K562 (cell line): Measurements from ENCODE around the gene ZNF574. TPM values are rescaled to one million over a fixed set of nuclear protein-coding genes. Genes with fewer than 3 reads are reported as not detected.
A peak's percentile ranks its signal among the peaks of the same experiment; 100 is the strongest.

Experiments used
- ATAC-seq: fragments of 200-7000 bp; cut with Tn5 transposase; 3 replicates; pipeline ENCODE4 v1.9.1; 2020; ENCODE audit warnings: moderate library complexity
- BruUV-seq: library from RNA; stranded (reverse); fragments of 400-500 nt; replicated peaks from 2 replicates; lab custom pipeline; 2021; lab: Mats Ljungman, UMichigan
- CTCF ChIA-PET: fragments of 300-600 bp; formaldehyde crosslinking; extraction: SDS; loops from one replicate; lab custom pipeline; 2021; ENCODE audit warnings: low intra/inter-chr PET ratio; lab: Yijun Ruan, JAX
- POLR2A ChIA-PET: fragments of 300-600, 350-650 bp; sonication (Branson Sonifier 250); formaldehyde crosslinking; extraction: SDS; loops from one replicate; lab custom pipeline; 2021; ENCODE audit warnings: antibody characterized with exemption, inconsistent platforms; lab: Yijun Ruan, JAX
- DNase-seq, 4 experiments: peaks; one replicate each; pipeline versions ENCODE4 v3.0.0 to v3.0.0-alpha.2; 2011 to 2018; ENCODE audit warnings: low spot score in 3 of 4, mixed read lengths in 3 of 4; ENCODE audit errors: extremely low read depth in 1 of 4
- FAIRE-seq: peaks from 2 replicates; lab custom pipeline; 2011; peaks lifted over from hg19 to GRCh38; lab: Jason Lieb, UNC
- H2AFZ ChIP-seq: 2 replicates; pipeline ENCODE4 v1.6.0; 2011; ENCODE audit warnings: low read depth, low read length, control low read depth, inconsistent platforms
- H3K27ac ChIP-seq: fragments of 200-600 bp; 3 replicates; pipeline ENCODE4 v1.8.0; 2011; ENCODE audit warnings: low read depth, mild to moderate bottlenecking, control low read depth, inconsistent platforms, low read length, moderate library complexity, mixed read lengths; ENCODE audit errors: extremely low read depth
- H3K27me3 ChIP-seq, 2 experiments: fragments of 300-600 bp in 1 of 2; 2 replicates in 1 of 2; 3 replicates in 1 of 2; pipeline versions ENCODE4 v1.6.0 to v1.8.0; 2011; ENCODE audit warnings: inconsistent platforms in 2 of 2, low read length in 2 of 2, mild to moderate bottlenecking in 1 of 2, mixed read lengths in 1 of 2, moderate library complexity in 1 of 2; ENCODE audit not compliant: control insufficient read depth in 2 of 2, insufficient read depth in 2 of 2
- H3K36me3 ChIP-seq: fragments of 300-600 bp; 3 replicates; pipeline ENCODE4 v1.8.0; 2011; ENCODE audit warnings: mild to moderate bottlenecking, low read length, inconsistent platforms; ENCODE audit not compliant: control insufficient read depth, insufficient read depth
- H3K4me1 ChIP-seq, 2 experiments: fragments of 200-600 bp in 1 of 2; replicated peaks in 1 of 2; 2 replicates in 1 of 2; 3 replicates in 1 of 2; pipeline versions ENCODE4 v1.5.1 to v1.8.0; 2011; ENCODE audit warnings: inconsistent platforms in 2 of 2, low read length in 2 of 2, mild to moderate bottlenecking in 1 of 2, mixed read lengths in 1 of 2, moderate library complexity in 1 of 2; ENCODE audit not compliant: control insufficient read depth in 2 of 2, insufficient read depth in 2 of 2
- H3K4me2 ChIP-seq: 2 replicates; pipeline ENCODE4 v1.6.1; 2011; ENCODE audit warnings: low read length, control low read depth, inconsistent platforms, mixed read lengths; ENCODE audit not compliant: insufficient read depth
- H3K4me3 ChIP-seq: fragments of 200-600 bp; sonication (generic), shearing (Covaris generic); 2 replicates; pipeline ENCODE4 v1.5.1; 2016; ENCODE audit warnings: control low read depth, inconsistent platforms
- H3K79me2 ChIP-seq: fragments of 200-600 bp; 3 replicates; pipeline ENCODE4 v1.8.0; 2011; ENCODE audit warnings: low read length, inconsistent platforms; ENCODE audit not compliant: control insufficient read depth, insufficient read depth
- H3K9ac ChIP-seq, 2 experiments: 2 replicates each; pipeline versions ENCODE4 v1.6.0 to v1.6.1; 2011; ENCODE audit warnings: low read depth in 2 of 2, low read length in 2 of 2, control low read depth in 1 of 2, inconsistent platforms in 1 of 2, mild to moderate bottlenecking in 1 of 2, mixed read lengths in 1 of 2; ENCODE audit not compliant: insufficient read depth in 1 of 2
- H3K9me1 ChIP-seq: one replicate; pipeline ENCODE4 v1.6.0; 2011; ENCODE audit warnings: inconsistent platforms, mild to moderate bottlenecking, low read length, moderate library complexity; ENCODE audit not compliant: control insufficient read depth, insufficient read depth
- H3K9me3 ChIP-seq: replicated peaks from 2 replicates; pipeline ENCODE4 v1.5.1; 2011; ENCODE audit warnings: low read depth, low read length, inconsistent platforms; ENCODE audit not compliant: control insufficient read depth, insufficient read depth
- H4K20me1 ChIP-seq: replicated peaks from 2 replicates; pipeline ENCODE4 v1.6.1; 2011; ENCODE audit warnings: low read length, inconsistent platforms, mixed read lengths; ENCODE audit not compliant: control insufficient read depth, insufficient read depth
- BCOR ChIP-seq: fragments of 450-650 bp; IDR thresholded peaks from 2 replicates; pipeline ENCODE4 v1.6.1; 2016
- BRF2 ChIP-seq: IDR thresholded peaks from 3 replicates; pipeline ENCODE4 v1.6.1; 2011; ENCODE audit warnings: borderline replicate concordance, mild to moderate bottlenecking; ENCODE audit not compliant: insufficient read length, insufficient read depth
- FIP1L1 ChIP-seq: fragments of 200-400 bp; formaldehyde crosslinking; IDR thresholded peaks from 2 replicates; pipeline ENCODE4 v1.6.1; 2018; ENCODE audit warnings: mild to moderate bottlenecking, low read depth, low read length; ENCODE audit not compliant: poor library complexity, severe bottlenecking
- FUS ChIP-seq: fragments of 200-400 bp; formaldehyde crosslinking; optimal IDR thresholded peaks from 2 replicates; pipeline ENCODE3; 2017; ENCODE audit warnings: low read depth, low read length
- LCOR ChIP-seq: sonication (generic); formaldehyde crosslinking; IDR thresholded peaks from 2 replicates; pipeline ENCODE4 v1.8.0; 2022; ENCODE audit warnings: mild to moderate bottlenecking, missing genetic modification reagents
- MLLT1 ChIP-seq, 2 experiments: fragments of 450-650 bp; IDR thresholded peaks; 2 replicates each; pipeline ENCODE4 v1.6.1; 2016
- NCOA6 ChIP-seq: fragments of 450-650 bp; IDR thresholded peaks from 2 replicates; pipeline ENCODE4 v1.6.1; 2017; ENCODE audit warnings: mild to moderate bottlenecking
- POU5F1 ChIP-seq: fragments of 150-350 bp; IDR thresholded peaks from 2 replicates; pipeline ENCODE4 v1.6.1; 2014; ENCODE audit warnings: borderline replicate concordance, low read length, low read depth, mild to moderate bottlenecking; ENCODE audit not compliant: partially characterized antibody
- RBM25 ChIP-seq: fragments of 200-400 bp; formaldehyde crosslinking; IDR thresholded peaks from 2 replicates; pipeline ENCODE4 v1.6.1; 2018; ENCODE audit warnings: low read length, low read depth, moderate library complexity; ENCODE audit not compliant: severe bottlenecking
- RUNX1 ChIP-seq: sonication (generic); IDR thresholded peaks from 2 replicates; pipeline ENCODE4 v1.6.1; 2016; ENCODE audit warnings: antibody characterized with exemption, low read depth
- TBL1XR1 ChIP-seq, 2 experiments: IDR thresholded peaks; 2 replicates each; pipeline ENCODE4 v1.6.1; 2012; ENCODE audit warnings: improper control_type of control experiment in 2 of 2, low read length in 2 of 2, mild to moderate bottlenecking in 1 of 2
- TCF3 ChIP-seq: sonication (generic); formaldehyde crosslinking; IDR thresholded peaks from 2 replicates; pipeline ENCODE4 v1.4.0; 2020; ENCODE audit warnings: mild to moderate bottlenecking, missing genetic modification reagents
- THAP12 ChIP-seq: fragments of 250-450 bp; sonication (Bioruptor Pico); IDR thresholded peaks from 2 replicates; pipeline ENCODE4 v1.9.0; 2021; ENCODE audit warnings: mild to moderate bottlenecking, inconsistent platforms
- ZFP36 ChIP-seq: fragments of 150-350 bp; IDR thresholded peaks from 2 replicates; pipeline ENCODE4 v1.6.1; 2018; ENCODE audit warnings: low read length, low read depth; ENCODE audit not compliant: partially characterized antibody
- ZNF644 ChIP-seq: fragments of 200-800 bp; sonication (Bioruptor generic); IDR thresholded peaks from 2 replicates; pipeline ENCODE4 v1.6.1; 2016; ENCODE audit warnings: low read depth, missing genetic modification characterization, missing compliant biosample characterization
- WGBS: fragments of 100-300 bp; shearing (Covaris generic); methylation state at CpG from one replicate; pipeline ENCODE4 v1.1.6; 2016; ENCODE audit warnings: low coverage, mixed read lengths; ENCODE audit not compliant: insufficient coverage; ENCODE audit errors: missing lambda C conversion rate; 5-methylcytosine and 5-hydroxymethylcytosine counted together
- in situ Hi-C: fragments of 300-500 bp; cut with MboI; formaldehyde crosslinking; loops from 4 replicates; pipeline ENCODE4 v1.15.0; 2018; ENCODE audit warnings: inconsistent platforms, mixed read lengths
- intact Hi-C: fragments of 100-400 bp; cut with micrococcal nuclease; formaldehyde crosslinking; loops from 2 replicates; pipeline ENCODE4 v1.14.2; 2022
- polyA plus RNA-seq, 8 experiments: library from polyadenylated mRNA; depleted of rRNA in 4 of 8; stranded (reverse) in 5 of 8; unstranded in 3 of 8; fragments of >200 nt; fragmentation: Nextera tagmentation in 2 of 8; fragmentation: Illumina TruSeq in 1 of 8; extraction: Ambion mirVana in 2 of 8; extraction: Trizol in 1 of 8; gene quantifications; 2 replicates each; pipeline versions ENCODE4 v1.2.1 to v1.2.3, GENCODE V29; 2011 to 2014; ENCODE audit warnings: inconsistent platforms in 1 of 8, missing spikeins in 1 of 8
- total RNA-seq, 7 experiments: library from RNA; depleted of rRNA in 6 of 7; stranded (reverse); fragments of >200 nt in 6 of 7; fragmentation: Illumina TruSeq in 2 of 7; extraction: Trizol in 2 of 7; gene quantifications; 2 replicates each; pipeline versions ENCODE4 v1.2.1 to v1.2.3, GENCODE V29; 2011 to 2021; ENCODE audit warnings: low replicate concordance in 1 of 7

ZNF574 gene
- total and polyA plus RNA-seq, 9 of the 15 experiments (the other 6 are each of a cell fraction or from before 2014, with no cell fraction given) = 0.24 to 20.7 (median 8.4) TPM

GRCh38 chr19:42053037-42053935 is 22.7 kb upstream of the ZNF574 start:
- Histone ChIP-seq H3K4me2 (no peak overlapping the region), H3K79me2 (no peaks in the 10 kb centered on the region), H3K4me1 (peaks cover 10 to 12% of the 10 kb centered on the region in 2 experiments; a peak in 3 of 5 replicates), H3K27me3 (peaks cover 29 to 50% of the 10 kb centered on the region in 2 experiments), H3K36me3 (no peaks in the 10 kb centered on the region), H3K9me1 (no peaks in the 10 kb centered on the region), H3K27ac (no peak overlapping the region), H3K4me3 (no peak overlapping the region), H2AFZ (no peak overlapping the region), H4K20me1 (no peaks in the 10 kb centered on the region), H3K9ac (no peak overlapping the region), H3K9me3 (no peaks in the 10 kb centered on the region)
- FAIRE-seq (no peak), DNase-seq (no peak), ATAC-seq (no peak)
- in situ Hi-C loops (no loop called here), intact Hi-C loops (no loop called here)
- no TSS peak for BruUV-seq
- ChIA-PET CTCF (no interaction called here), POLR2A (interaction anchor here (0.6 to 0.7 kb wide), 2 partner anchors 23 to 56 kb away, joined by 3 to 4 read pairs; partner anchors contain the start of gene ZNF574)
- WGBS = under 1% methylated on average over 11 of the region's 17 CpGs
- TF ChIP-seq TBL1XR1 (IDR thresholded peaks at IDR 0.05; ENCODE audit: low read length in 2 of 2) = no peak
- TF ChIP-seq POU5F1 = no peak
- TF ChIP-seq ZNF644 = no peak
- no peak for TF ChIP-seq TCF3 (CRISPR knock-in tag)
- TF ChIP-seq FIP1L1 = no peak
- TF ChIP-seq ZFP36 = peak; percentile 65
- no peak for TF ChIP-seq NCOA6
- TF ChIP-seq BRF2 = no peak
- TF ChIP-seq THAP12 = no peak
- TF ChIP-seq BCOR = peak; percentile 70
- no peak for TF ChIP-seq RUNX1
- TF ChIP-seq LCOR (CRISPR knock-in tag) = no peak
- TF ChIP-seq MLLT1 (IDR thresholded peaks at IDR 0.05) = no peak
- TF ChIP-seq FUS = no peak
- peak; percentile 69 for TF ChIP-seq RBM25
